B cell (primary cell): Measurements from ENCODE around the gene ARHGAP18. TPM values are rescaled to one million over a fixed set of nuclear protein-coding genes. Genes with fewer than 3 reads are reported as not detected.

Source experiments
- ATAC-seq: fragments of 200-7000 bp; cut with Tn5 transposase; one replicate; pipeline ENCODE4 v1.10.0; 2021; ENCODE audit warnings: low read depth, mild to moderate bottlenecking, moderate number of reproducible peaks, moderate library complexity
- CTCF ChIA-PET: fragments of 350-600 bp; sonication (Branson Sonifier 250); formaldehyde crosslinking; loops from one replicate; lab custom pipeline; 2021; ENCODE audit warnings: antibody characterized with exemption, inconsistent platforms; lab: Charles Lee
- POLR2A ChIA-PET: fragments of 350-600 bp; sonication (Branson Sonifier 250); formaldehyde crosslinking; loops from one replicate; lab custom pipeline; 2021; ENCODE audit warnings: antibody characterized with exemption; lab: Charles Lee
- DNase-seq: peaks from one replicate; pipeline ENCODE4 v3.0.0; 2013
- H2AFZ ChIP-seq: 2 replicates; pipeline ENCODE4 v1.6.1; 2012; ENCODE audit warnings: mild to moderate bottlenecking, low read depth, low read length; ENCODE audit not compliant: insufficient read depth, poor library complexity, severe bottlenecking
- H3K27ac ChIP-seq, 2 donors: 1 replicate in 1 of 2; 2 replicates in 1 of 2; pipeline ENCODE4 v1.5.1; 2012 to 2013; ENCODE audit warnings: low read length in 2 of 2, mild to moderate bottlenecking in 2 of 2, moderate library complexity in 1 of 2
- H3K27me3 ChIP-seq, 4 experiments: fragments of 200-600 bp in 1 of 4; sonication (generic) in 1 of 4; replicated peaks in 1 of 4; 1 replicate in 2 of 4; 2 replicates in 2 of 4; pipeline versions ENCODE4 v1.6.1 to v1.7.0; 2013 to 2016; ENCODE audit warnings: low read length in 3 of 4, mild to moderate bottlenecking in 2 of 4, mixed read lengths in 1 of 4, moderate library complexity in 1 of 4; ENCODE audit not compliant: insufficient read depth in 4 of 4, control insufficient read depth in 3 of 4; ENCODE audit errors: control extremely low read depth in 1 of 4
- H3K36me3 ChIP-seq, 2 experiments: replicated peaks in 1 of 2; 1 replicate in 1 of 2; 2 replicates in 1 of 2; pipeline versions ENCODE4 v1.6.1 to v1.7.1; 2013; ENCODE audit warnings: low read length in 1 of 2; ENCODE audit not compliant: insufficient read depth in 2 of 2, control insufficient read depth in 1 of 2; ENCODE audit errors: control extremely low read depth in 1 of 2, extremely low read depth in 1 of 2
- H3K4me1 ChIP-seq, 2 donors: fragments of 200-600 bp in 1 of 2; sonication (generic) in 1 of 2; 1 replicate in 1 of 2; 2 replicates in 1 of 2; pipeline versions ENCODE4 v1.5.1 to v1.6.1; 2013 to 2017; ENCODE audit warnings: low read length in 2 of 2; ENCODE audit not compliant: control insufficient read depth in 2 of 2, insufficient read depth in 2 of 2
- H3K4me2 ChIP-seq: replicated peaks from 2 replicates; pipeline ENCODE3; 2012; ENCODE audit warnings: mild to moderate bottlenecking, low read depth, low read length; ENCODE audit not compliant: poor library complexity, severe bottlenecking
- H3K4me3 ChIP-seq, 5 experiments: fragments of 200-600 bp in 1 of 5; sonication (generic) in 1 of 5; 1 replicate in 3 of 5; 2 replicates in 2 of 5; pipeline versions ENCODE4 v1.5.1 to v1.7.0; 2011 to 2016; ENCODE audit warnings: low read length in 4 of 5, mild to moderate bottlenecking in 4 of 5, low read depth in 2 of 5, control low read depth in 1 of 5, moderate library complexity in 1 of 5; ENCODE audit not compliant: insufficient read depth in 1 of 5; ENCODE audit errors: control extremely low read depth in 1 of 5, extremely low read depth in 1 of 5
- H3K79me2 ChIP-seq: fragments of 200-600 bp; sonication (generic); one replicate; pipeline ENCODE4 v1.6.0; 2016; ENCODE audit warnings: low read length; ENCODE audit not compliant: control insufficient read depth, insufficient read depth
- H3K9ac ChIP-seq: fragments of 200-600 bp; sonication (generic); 2 replicates; pipeline ENCODE4 v1.6.1; 2017; ENCODE audit warnings: mild to moderate bottlenecking, low read length, moderate library complexity
- H3K9me3 ChIP-seq, 3 donors: one replicate each; pipeline versions ENCODE4 v1.6.1 to v1.7.1; 2013; ENCODE audit warnings: low read length in 2 of 3; ENCODE audit not compliant: control insufficient read depth in 2 of 3, insufficient read depth in 1 of 3; ENCODE audit errors: control extremely low read depth in 1 of 3
- H4K20me1 ChIP-seq: 2 replicates; pipeline ENCODE4 v1.6.0; 2012; ENCODE audit warnings: mild to moderate bottlenecking, low read length; ENCODE audit not compliant: insufficient read depth, control insufficient read depth, poor library complexity, severe bottlenecking
- H3K27ac Mint-ChIP-seq: one replicate; pipeline ENCODE4 v1.8.0; 2021; ENCODE audit warnings: mixed read lengths
- H3K27me3 Mint-ChIP-seq: one replicate; pipeline ENCODE4 v1.8.0; 2021; ENCODE audit warnings: mixed read lengths
- H3K4me1 Mint-ChIP-seq: one replicate; pipeline ENCODE4 v1.8.0; 2021; ENCODE audit warnings: mixed read lengths
- H3K4me3 Mint-ChIP-seq: one replicate; pipeline ENCODE4 v1.8.0; 2021; ENCODE audit warnings: mixed read lengths
- H3K9me3 Mint-ChIP-seq: one replicate; pipeline ENCODE4 v1.8.0; 2022; ENCODE audit warnings: mixed read lengths; ENCODE audit not compliant: insufficient read depth
- CTCF ChIP-seq: fragments of 200-600 bp; IDR thresholded peaks from one replicate; pipeline ENCODE4 v1.8.0; 2022; ENCODE audit warnings: antibody characterized with exemption, mild to moderate bottlenecking
- EZH2 ChIP-seq: IDR thresholded peaks from 2 replicates; pipeline ENCODE4 v1.6.1; 2012; ENCODE audit warnings: borderline replicate concordance, low read depth, mild to moderate bottlenecking, moderate library complexity, low read length; ENCODE audit not compliant: insufficient read depth, poor library complexity, severe bottlenecking
- WGBS: methylation state at CpG from one replicate; pipeline ENCODE4 v1.1.5; 2013; ENCODE audit warnings: missing lambda C conversion rate; ENCODE audit not compliant: insufficient coverage; 5-methylcytosine and 5-hydroxymethylcytosine counted together
- intact Hi-C: fragments of 100-400 bp; cut with micrococcal nuclease; formaldehyde crosslinking; loops from one replicate; pipeline ENCODE4 v1.10.0; 2022
- polyA plus RNA-seq: library from polyadenylated mRNA; depleted of rRNA; stranded (reverse); fragments of >200 nt; gene quantifications from 2 replicates; pipeline ENCODE4 v1.2.3, GENCODE V29; 2012
- total RNA-seq, 2 donors: library from RNA; stranded (reverse); fragments of 120-200 nt in 1 of 2; gene quantifications; 1 replicate in 1 of 2; 2 replicates in 1 of 2; pipeline versions ENCODE4 v1.2.3 to v1.2.4, GENCODE V29; 2013 to 2022

Gene ARHGAP18
- total and polyA plus RNA-seq, 2 donors (not counting 1 experiment from before 2014, with no cell fraction given) = 0.95 to 3.9 TPM

- Histone ChIP-seq H3K9ac (no peak overlapping the region), H3K9me3 (no peaks in the 10 kb centered on the region), H3K4me1 (peaks cover 31 to 32% of the 10 kb centered on the region in 2 donors), H3K36me3 (no peaks in the 10 kb centered on the region), H3K27me3 (no peaks in the 10 kb centered on the region), H2AFZ (peak overlapping the region; percentile 69), H3K4me3 (no peak overlapping the region), H3K4me2 (no peak overlapping the region), H3K27ac (no peak overlapping the region), H4K20me1 (no peaks in the 10 kb centered on the region), H3K79me2 (no peaks in the 10 kb centered on the region)
- 100% methylated on average over 4 of the region's 6 CpGs for WGBS
- Mint-ChIP-seq H3K27me3 (no peaks in the 10 kb centered on the region), H3K27ac (peak overlapping the region; percentile 16), H3K4me1 (peaks cover 38% of the 10 kb centered on the region), H3K4me3 (peak overlapping the region; percentile 1), H3K9me3 (no peaks in the 10 kb centered on the region)
- ATAC-seq (no peak), DNase-seq (no peak)
- TF ChIP-seq CTCF = no peak
- no peak for TF ChIP-seq EZH2
- intact Hi-C loops = no loop called here
- CTCF ChIA-PET = interaction anchor here (1.4 to 5.5 kb wide), 4 partner anchors 14 to 276 kb away, joined by 3 to 46 read pairs (median 20); no protein-coding TSS in a partner anchor
- POLR2A ChIA-PET = no interaction called here
Measured at GRCh38 chr6:129744880-129745237, 34.9 kb upstream of the ARHGAP18 start.

DNA sequence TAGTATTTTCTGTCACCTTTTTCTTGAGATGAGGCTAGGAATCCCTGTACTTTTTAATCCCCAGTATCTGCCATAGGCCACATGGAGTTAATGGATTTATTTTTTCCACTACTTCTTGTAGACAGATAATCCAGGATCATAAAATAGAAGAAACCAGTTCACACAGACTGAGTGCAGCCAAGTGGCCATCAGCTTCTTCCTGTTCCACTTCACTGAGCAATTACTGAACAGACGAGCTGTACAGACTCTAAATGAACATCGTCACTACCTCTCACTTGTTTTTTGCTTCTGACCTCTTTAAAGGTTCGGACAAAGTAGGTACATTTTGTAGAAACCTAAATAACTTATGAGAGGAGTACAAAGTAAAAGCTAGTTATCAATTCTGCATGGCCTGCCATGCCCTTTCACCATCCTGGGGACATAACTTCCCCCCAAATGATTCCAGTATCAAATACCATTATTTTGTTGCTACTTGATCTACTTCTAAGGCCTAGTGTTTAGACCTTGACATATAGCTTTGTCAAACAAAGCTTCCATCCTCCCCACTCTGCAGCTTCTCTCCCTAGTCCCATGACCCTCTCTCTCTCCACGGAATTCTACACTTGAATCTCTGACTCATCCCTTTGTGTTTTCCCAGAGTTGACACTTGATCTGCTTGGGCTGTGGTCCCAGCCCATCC, 34.4 kb upstream of the ARHGAP18 start:
- Histone ChIP-seq H3K27me3 (no peaks in the 10 kb centered on the region), H3K4me1 (peaks cover 26 to 27% of the 10 kb centered on the region in 2 donors), H2AFZ (peak overlapping the region; percentile 69), H3K9ac (peak overlapping the region; percentile 11), H3K27ac (peak overlapping the region in 1 of 2 donors; percentile 6), H3K79me2 (no peaks in the 10 kb centered on the region), H3K9me3 (no peaks in the 10 kb centered on the region), H3K4me3 (peak overlapping the region in 1 of 5 experiments; percentile 15), H3K36me3 (no peaks in the 10 kb centered on the region), H4K20me1 (no peaks in the 10 kb centered on the region), H3K4me2 (peak overlapping the region; percentile 37)
- 100% methylated on average over 1 of the region's 4 CpGs for WGBS
- Mint-ChIP-seq H3K27me3 (no peaks in the 10 kb centered on the region), H3K27ac (peak overlapping the region; percentile 16), H3K9me3 (no peaks in the 10 kb centered on the region), H3K4me3 (peak overlapping the region; percentile 1), H3K4me1 (peaks cover 33% of the 10 kb centered on the region)
- ChIA-PET POLR2A (no interaction called here), CTCF (interaction anchor here (1.8 to 5.5 kb wide), 3 partner anchors 14 to 277 kb away, joined by 5 to 46 read pairs (median 34); no protein-coding TSS in a partner anchor)
- intact Hi-C loops = no loop called here
- ATAC-seq (peak; percentile 46), DNase-seq (peak; percentile 32)
- TF ChIP-seq CTCF (no peak), EZH2 (no peak)
